B cell (primary cell): ENCODE measurements around the gene IGF1. TPM values are rescaled to one million over a fixed set of nuclear protein-coding genes. Genes with fewer than 3 reads are reported as not detected.

Experiments
- ATAC-seq: fragments of 200-7000 bp; cut with Tn5 transposase; one replicate; pipeline ENCODE4 v1.10.0; 2021; ENCODE audit warnings: low read depth, mild to moderate bottlenecking, moderate number of reproducible peaks, moderate library complexity
- CTCF ChIA-PET: fragments of 350-600 bp; sonication (Branson Sonifier 250); formaldehyde crosslinking; loops from one replicate; lab custom pipeline; 2021; ENCODE audit warnings: antibody characterized with exemption, inconsistent platforms; lab: Charles Lee
- POLR2A ChIA-PET: fragments of 350-600 bp; sonication (Branson Sonifier 250); formaldehyde crosslinking; loops from one replicate; lab custom pipeline; 2021; ENCODE audit warnings: antibody characterized with exemption; lab: Charles Lee
- DNase-seq: peaks from one replicate; pipeline ENCODE4 v3.0.0; 2013
- H2AFZ ChIP-seq: 2 replicates; pipeline ENCODE4 v1.6.1; 2012; ENCODE audit warnings: mild to moderate bottlenecking, low read depth, low read length; ENCODE audit not compliant: insufficient read depth, poor library complexity, severe bottlenecking
- H3K27ac ChIP-seq, 2 donors: 1 replicate in 1 of 2; 2 replicates in 1 of 2; pipeline ENCODE4 v1.5.1; 2012 to 2013; ENCODE audit warnings: low read length in 2 of 2, mild to moderate bottlenecking in 2 of 2, moderate library complexity in 1 of 2
- H3K27me3 ChIP-seq, 4 experiments: fragments of 200-600 bp in 1 of 4; sonication (generic) in 1 of 4; replicated peaks in 1 of 4; 1 replicate in 2 of 4; 2 replicates in 2 of 4; pipeline versions ENCODE4 v1.6.1 to v1.7.0; 2013 to 2016; ENCODE audit warnings: low read length in 3 of 4, mild to moderate bottlenecking in 2 of 4, mixed read lengths in 1 of 4, moderate library complexity in 1 of 4; ENCODE audit not compliant: insufficient read depth in 4 of 4, control insufficient read depth in 3 of 4; ENCODE audit errors: control extremely low read depth in 1 of 4
- H3K36me3 ChIP-seq, 2 experiments: replicated peaks in 1 of 2; 1 replicate in 1 of 2; 2 replicates in 1 of 2; pipeline versions ENCODE4 v1.6.1 to v1.7.1; 2013; ENCODE audit warnings: low read length in 1 of 2; ENCODE audit not compliant: insufficient read depth in 2 of 2, control insufficient read depth in 1 of 2; ENCODE audit errors: control extremely low read depth in 1 of 2, extremely low read depth in 1 of 2
- H3K4me1 ChIP-seq, 2 donors: fragments of 200-600 bp in 1 of 2; sonication (generic) in 1 of 2; 1 replicate in 1 of 2; 2 replicates in 1 of 2; pipeline versions ENCODE4 v1.5.1 to v1.6.1; 2013 to 2017; ENCODE audit warnings: low read length in 2 of 2; ENCODE audit not compliant: control insufficient read depth in 2 of 2, insufficient read depth in 2 of 2
- H3K4me2 ChIP-seq: replicated peaks from 2 replicates; pipeline ENCODE3; 2012; ENCODE audit warnings: mild to moderate bottlenecking, low read depth, low read length; ENCODE audit not compliant: poor library complexity, severe bottlenecking
- H3K4me3 ChIP-seq, 5 experiments: fragments of 200-600 bp in 1 of 5; sonication (generic) in 1 of 5; 1 replicate in 3 of 5; 2 replicates in 2 of 5; pipeline versions ENCODE4 v1.5.1 to v1.7.0; 2011 to 2016; ENCODE audit warnings: low read length in 4 of 5, mild to moderate bottlenecking in 4 of 5, low read depth in 2 of 5, control low read depth in 1 of 5, moderate library complexity in 1 of 5; ENCODE audit not compliant: insufficient read depth in 1 of 5; ENCODE audit errors: control extremely low read depth in 1 of 5, extremely low read depth in 1 of 5
- H3K79me2 ChIP-seq: fragments of 200-600 bp; sonication (generic); one replicate; pipeline ENCODE4 v1.6.0; 2016; ENCODE audit warnings: low read length; ENCODE audit not compliant: control insufficient read depth, insufficient read depth
- H3K9ac ChIP-seq: fragments of 200-600 bp; sonication (generic); 2 replicates; pipeline ENCODE4 v1.6.1; 2017; ENCODE audit warnings: mild to moderate bottlenecking, low read length, moderate library complexity
- H3K9me3 ChIP-seq, 3 donors: one replicate each; pipeline versions ENCODE4 v1.6.1 to v1.7.1; 2013; ENCODE audit warnings: low read length in 2 of 3; ENCODE audit not compliant: control insufficient read depth in 2 of 3, insufficient read depth in 1 of 3; ENCODE audit errors: control extremely low read depth in 1 of 3
- H4K20me1 ChIP-seq: 2 replicates; pipeline ENCODE4 v1.6.0; 2012; ENCODE audit warnings: mild to moderate bottlenecking, low read length; ENCODE audit not compliant: insufficient read depth, control insufficient read depth, poor library complexity, severe bottlenecking
- H3K27ac Mint-ChIP-seq: one replicate; pipeline ENCODE4 v1.8.0; 2021; ENCODE audit warnings: mixed read lengths
- H3K27me3 Mint-ChIP-seq: one replicate; pipeline ENCODE4 v1.8.0; 2021; ENCODE audit warnings: mixed read lengths
- H3K4me1 Mint-ChIP-seq: one replicate; pipeline ENCODE4 v1.8.0; 2021; ENCODE audit warnings: mixed read lengths
- H3K4me3 Mint-ChIP-seq: one replicate; pipeline ENCODE4 v1.8.0; 2021; ENCODE audit warnings: mixed read lengths
- H3K9me3 Mint-ChIP-seq: one replicate; pipeline ENCODE4 v1.8.0; 2022; ENCODE audit warnings: mixed read lengths; ENCODE audit not compliant: insufficient read depth
- EZH2 ChIP-seq: IDR thresholded peaks from 2 replicates; pipeline ENCODE4 v1.6.1; 2012; ENCODE audit warnings: borderline replicate concordance, low read depth, mild to moderate bottlenecking, moderate library complexity, low read length; ENCODE audit not compliant: insufficient read depth, poor library complexity, severe bottlenecking
- WGBS: methylation state at CpG from one replicate; pipeline ENCODE4 v1.1.5; 2013; ENCODE audit warnings: missing lambda C conversion rate; ENCODE audit not compliant: insufficient coverage; 5-methylcytosine and 5-hydroxymethylcytosine counted together
- intact Hi-C: fragments of 100-400 bp; cut with micrococcal nuclease; formaldehyde crosslinking; loops from one replicate; pipeline ENCODE4 v1.10.0; 2022
- polyA plus RNA-seq: library from polyadenylated mRNA; depleted of rRNA; stranded (reverse); fragments of >200 nt; gene quantifications from 2 replicates; pipeline ENCODE4 v1.2.3, GENCODE V29; 2012
- total RNA-seq, 2 donors: library from RNA; stranded (reverse); fragments of 120-200 nt in 1 of 2; gene quantifications; 1 replicate in 1 of 2; 2 replicates in 1 of 2; pipeline versions ENCODE4 v1.2.3 to v1.2.4, GENCODE V29; 2013 to 2022
- TF ChIP-seq, protein P1 (sequence below): fragments of 200-600 bp; IDR thresholded peaks from one replicate; pipeline ENCODE4 v1.8.0; 2022; ENCODE audit warnings: antibody characterized with exemption, mild to moderate bottlenecking

Gene IGF1
- total and polyA plus RNA-seq, 2 donors (not counting 1 experiment from before 2014, with no cell fraction given), result 0.21 TPM; not detected in 1

DNA sequence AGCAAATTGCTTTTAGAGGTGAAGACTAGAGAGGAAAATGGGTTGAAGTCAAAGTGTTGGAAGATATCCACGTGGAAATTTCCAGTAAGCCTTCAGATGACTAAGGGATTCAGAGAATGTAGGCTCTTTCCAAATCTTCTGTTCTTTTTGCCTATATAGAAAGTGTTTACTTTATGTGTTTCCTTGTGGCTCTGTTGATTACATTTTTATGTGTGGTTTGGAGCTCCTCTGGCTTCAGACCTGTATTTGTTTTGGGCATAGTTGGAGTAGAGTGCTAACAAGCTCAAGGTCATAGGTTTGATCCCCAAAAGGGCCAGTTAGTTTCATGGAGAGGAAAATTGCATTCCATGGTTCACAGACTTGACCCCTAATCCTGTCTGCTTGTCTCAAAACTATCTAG lies 91.9 kb downstream of the IGF1 start:
- H3K27ac Mint-ChIP-seq, result no peak overlapping the region
- intact Hi-C loops, result no loop called here
- H3K27me3 Mint-ChIP-seq, result peaks cover 9% of the 10 kb centered on the region
- no peaks in the 10 kb centered on the region for H3K4me1 Mint-ChIP-seq
- ATAC-seq (no peak), DNase-seq (no peak)
- Histone ChIP-seq H3K27me3 (peaks cover 0 to 5% (median 0%) of the 10 kb centered on the region in 4 experiments), H3K9ac (no peak overlapping the region), H3K27ac (no peak overlapping the region), H3K36me3 (no peaks in the 10 kb centered on the region), H3K9me3 (peaks cover 0 to 4% (median 0%) of the 10 kb centered on the region in 3 donors), H3K79me2 (no peaks in the 10 kb centered on the region), H3K4me2 (no peak overlapping the region), H3K4me1 (no peaks in the 10 kb centered on the region), H2AFZ (no peak overlapping the region), H3K4me3 (no peak overlapping the region), H4K20me1 (no peaks in the 10 kb centered on the region)
- WGBS, result no CpG with 5 or more reads among the region's 1 CpG
- POLR2A ChIA-PET, result no interaction called here
- peaks cover 2% of the 10 kb centered on the region for H3K9me3 Mint-ChIP-seq
- H3K4me3 Mint-ChIP-seq, result no peak overlapping the region
- CTCF ChIA-PET, result no interaction called here
- TF ChIP-seq, protein P1, sequence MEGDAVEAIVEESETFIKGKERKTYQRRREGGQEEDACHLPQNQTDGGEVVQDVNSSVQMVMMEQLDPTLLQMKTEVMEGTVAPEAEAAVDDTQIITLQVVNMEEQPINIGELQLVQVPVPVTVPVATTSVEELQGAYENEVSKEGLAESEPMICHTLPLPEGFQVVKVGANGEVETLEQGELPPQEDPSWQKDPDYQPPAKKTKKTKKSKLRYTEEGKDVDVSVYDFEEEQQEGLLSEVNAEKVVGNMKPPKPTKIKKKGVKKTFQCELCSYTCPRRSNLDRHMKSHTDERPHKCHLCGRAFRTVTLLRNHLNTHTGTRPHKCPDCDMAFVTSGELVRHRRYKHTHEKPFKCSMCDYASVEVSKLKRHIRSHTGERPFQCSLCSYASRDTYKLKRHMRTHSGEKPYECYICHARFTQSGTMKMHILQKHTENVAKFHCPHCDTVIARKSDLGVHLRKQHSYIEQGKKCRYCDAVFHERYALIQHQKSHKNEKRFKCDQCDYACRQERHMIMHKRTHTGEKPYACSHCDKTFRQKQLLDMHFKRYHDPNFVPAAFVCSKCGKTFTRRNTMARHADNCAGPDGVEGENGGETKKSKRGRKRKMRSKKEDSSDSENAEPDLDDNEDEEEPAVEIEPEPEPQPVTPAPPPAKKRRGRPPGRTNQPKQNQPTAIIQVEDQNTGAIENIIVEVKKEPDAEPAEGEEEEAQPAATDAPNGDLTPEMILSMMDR, result no peak
- no peak for TF ChIP-seq EZH2

DNA sequence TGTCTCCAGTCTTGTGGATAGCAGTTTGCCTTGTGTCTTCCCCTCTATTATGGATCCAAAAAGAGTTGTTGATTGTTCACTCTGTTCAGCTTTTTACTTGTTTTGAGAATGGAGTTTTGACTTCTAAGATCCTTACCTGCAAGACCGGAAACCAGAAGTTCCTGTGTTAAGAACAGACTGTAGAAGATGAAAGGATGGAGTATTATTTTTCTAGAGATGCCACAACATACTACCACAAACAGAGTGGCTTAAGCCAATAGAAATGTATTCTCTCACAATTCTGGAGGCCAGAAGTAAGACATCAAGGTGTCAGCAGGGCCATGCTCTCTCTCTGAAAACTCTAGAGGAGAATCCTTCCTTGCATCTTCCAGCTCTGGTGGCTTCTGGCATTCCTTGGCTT lies 95.0 kb downstream of the IGF1 start:
- no peaks in the 10 kb centered on the region for H3K4me1 Mint-ChIP-seq
- intact Hi-C loops, result no loop called here
- H3K27me3 ChIP-seq, result peaks cover 0 to 5% (median 0%) of the 10 kb centered on the region in 4 experiments
- no peak overlapping the region for H2AFZ ChIP-seq
- H3K4me1 ChIP-seq, result no peaks in the 10 kb centered on the region
- H3K79me2 ChIP-seq, result no peaks in the 10 kb centered on the region
- WGBS, result no CpG with 5 or more reads among the region's 1 CpG
- H3K9me3 ChIP-seq, result peaks cover 0 to 4% (median under 1%) of the 10 kb centered on the region in 3 donors
- DNase-seq (no peak), ATAC-seq (no peak)
- no peak overlapping the region for H3K4me2 ChIP-seq
- POLR2A ChIA-PET, result no interaction called here
- H3K9me3 Mint-ChIP-seq, result peaks cover 2% of the 10 kb centered on the region
- H3K36me3 ChIP-seq, result no peaks in the 10 kb centered on the region
- H4K20me1 ChIP-seq, result no peaks in the 10 kb centered on the region
- H3K27ac ChIP-seq, result no peak overlapping the region
- TF ChIP-seq, protein P1, result no peak
- TF ChIP-seq EZH2, result no peak
- CTCF ChIA-PET, result no interaction called here
- H3K27ac Mint-ChIP-seq, result no peak overlapping the region
- H3K4me3 ChIP-seq, result no peak overlapping the region
- H3K27me3 Mint-ChIP-seq, result peaks cover 9% of the 10 kb centered on the region
- no peak overlapping the region for H3K9ac ChIP-seq
- H3K4me3 Mint-ChIP-seq, result no peak overlapping the region
